Thyroid gland (tissue), 4 donors: Measurements from ENCODE around the gene CD82. TPM values are rescaled to one million over a fixed set of nuclear protein-coding genes. Genes with fewer than 3 reads are reported as not detected.

ENCODE experiments used
- DNase-seq, 2 donors: peaks; one replicate each; pipeline ENCODE4 v3.0.0-alpha.2; 2019
- H3K27ac ChIP-seq, 3 donors: fragments of 200-600 bp; sonication (generic); 1 replicate in 2 of 3; 2 replicates in 1 of 3; pipeline ENCODE4 v1.5.1; 2016 to 2019; ENCODE audit warnings: mild to moderate bottlenecking in 1 of 3, moderate library complexity in 1 of 3
- H3K27me3 ChIP-seq: fragments of 200-600 bp; sonication (generic); one replicate; pipeline ENCODE4 v1.5.1; 2019
- H3K36me3 ChIP-seq, 2 donors: fragments of 200-600 bp; sonication (generic); one replicate each; pipeline ENCODE4 v1.5.1; 2016 to 2019
- H3K4me1 ChIP-seq, 2 donors: fragments of 200-600 bp; sonication (generic); one replicate each; pipeline ENCODE4 v1.5.1; 2017 to 2019
- H3K4me3 ChIP-seq, 3 donors: fragments of 200-600 bp; sonication (generic); replicated peaks in 1 of 3; 1 replicate in 2 of 3; 2 replicates in 1 of 3; pipeline ENCODE4 v1.5.1; 2016; ENCODE audit warnings: mild to moderate bottlenecking in 1 of 3
- H3K9me3 ChIP-seq: fragments of 200-600 bp; sonication (generic); one replicate; pipeline ENCODE4 v1.5.1; 2017
- POLR2A ChIP-seq, 2 donors: fragments of 450-650 bp; IDR thresholded peaks; one replicate each; pipeline ENCODE4 v1.6.1; 2017; ENCODE audit warnings: antibody characterized with exemption in 2 of 2, mild to moderate bottlenecking in 2 of 2, moderate library complexity in 1 of 2
- WGBS, 2 donors: methylation state at CpG; one replicate each; pipeline ENCODE4 v1.1.5; 2017; 5-methylcytosine and 5-hydroxymethylcytosine counted together
- intact Hi-C: fragments of 100-400 bp; cut with DNase I; formaldehyde crosslinking; loops from one replicate; pipeline ENCODE4 v1.15.1; 2023
- total RNA-seq, 4 donors: library from RNA; depleted of rRNA; stranded (reverse); fragments of >200 nt; gene quantifications; one replicate each; pipeline ENCODE4 v1.2.3, GENCODE V29; 2016
- TF ChIP-seq, protein P1 (sequence below), 6 experiments: fragments of 200-600 bp in 3 of 6; fragments of 450-650 bp in 3 of 6; sonication (generic) in 3 of 6; IDR thresholded peaks; one replicate each; pipeline ENCODE4 v1.5.1; 2016 to 2019; ENCODE audit warnings: antibody characterized with exemption in 6 of 6, mild to moderate bottlenecking in 2 of 6, inconsistent platforms in 1 of 6, moderate library complexity in 1 of 6

The CD82 gene
- total RNA-seq, 4 donors from 2014 or later, result 11.8 to 24.0 (median 18.7) TPM

DNA sequence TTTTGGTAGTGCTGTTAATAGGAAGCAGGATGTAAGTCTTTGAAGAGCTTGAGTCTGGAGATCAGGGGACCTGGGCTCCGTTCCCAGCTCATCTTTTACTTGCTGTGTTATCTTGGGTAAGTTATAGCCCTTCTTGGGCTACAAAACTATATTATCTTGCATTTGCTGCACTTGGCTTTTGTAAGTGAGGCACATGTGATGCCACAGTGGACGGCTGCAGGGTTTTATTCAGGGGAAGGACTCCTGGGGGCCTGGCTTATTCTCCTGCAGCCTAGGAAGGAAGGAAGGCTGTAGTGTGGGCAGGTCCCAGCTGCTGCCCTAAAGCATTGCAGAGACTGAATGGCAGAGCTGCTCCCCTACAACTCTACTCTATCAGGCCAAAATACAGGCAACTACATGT, 6.4 kb downstream of the CD82 start:
- H3K9me3 ChIP-seq, result no peaks in the 10 kb centered on the region
- H3K27ac ChIP-seq, result no peak overlapping the region
- DNase-seq, result no peak
- TF ChIP-seq, protein P1, sequence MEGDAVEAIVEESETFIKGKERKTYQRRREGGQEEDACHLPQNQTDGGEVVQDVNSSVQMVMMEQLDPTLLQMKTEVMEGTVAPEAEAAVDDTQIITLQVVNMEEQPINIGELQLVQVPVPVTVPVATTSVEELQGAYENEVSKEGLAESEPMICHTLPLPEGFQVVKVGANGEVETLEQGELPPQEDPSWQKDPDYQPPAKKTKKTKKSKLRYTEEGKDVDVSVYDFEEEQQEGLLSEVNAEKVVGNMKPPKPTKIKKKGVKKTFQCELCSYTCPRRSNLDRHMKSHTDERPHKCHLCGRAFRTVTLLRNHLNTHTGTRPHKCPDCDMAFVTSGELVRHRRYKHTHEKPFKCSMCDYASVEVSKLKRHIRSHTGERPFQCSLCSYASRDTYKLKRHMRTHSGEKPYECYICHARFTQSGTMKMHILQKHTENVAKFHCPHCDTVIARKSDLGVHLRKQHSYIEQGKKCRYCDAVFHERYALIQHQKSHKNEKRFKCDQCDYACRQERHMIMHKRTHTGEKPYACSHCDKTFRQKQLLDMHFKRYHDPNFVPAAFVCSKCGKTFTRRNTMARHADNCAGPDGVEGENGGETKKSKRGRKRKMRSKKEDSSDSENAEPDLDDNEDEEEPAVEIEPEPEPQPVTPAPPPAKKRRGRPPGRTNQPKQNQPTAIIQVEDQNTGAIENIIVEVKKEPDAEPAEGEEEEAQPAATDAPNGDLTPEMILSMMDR (IDR thresholded peaks at IDR 0.05), result no peak
- TF ChIP-seq POLR2A (IDR thresholded peaks at IDR 0.05), result no peak
- H3K27me3 ChIP-seq, result no peaks in the 10 kb centered on the region
- 60 to 87% methylated on average over 2 of the region's 2 CpGs for WGBS, 2 donors
- no peaks in the 10 kb centered on the region for H3K36me3 ChIP-seq
- intact Hi-C loops, result no loop called here
- H3K4me1 ChIP-seq, result peaks cover 0 to 14% of the 10 kb centered on the region in 2 donors
- H3K4me3 ChIP-seq, result no peak overlapping the region

DNA sequence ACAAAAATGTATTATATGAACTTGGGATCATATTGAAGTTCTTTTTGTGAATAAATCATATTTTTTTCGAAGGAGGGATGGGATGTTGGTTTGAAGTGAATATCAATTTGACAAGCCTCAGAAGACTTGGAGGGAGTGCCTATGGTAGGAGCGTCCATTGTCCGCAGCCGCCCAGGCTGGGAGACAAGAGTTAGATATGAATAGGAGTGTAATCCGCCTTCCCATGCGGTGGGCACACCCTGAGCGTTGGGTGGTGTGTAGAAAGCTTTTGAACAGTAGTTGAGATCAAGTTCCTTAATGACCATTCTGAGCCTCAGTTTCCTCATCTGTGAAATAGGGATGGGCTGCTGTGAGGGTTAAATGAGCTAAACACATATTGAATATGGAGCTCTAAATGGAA, 7.0 kb downstream of the CD82 start:
- Histone ChIP-seq H3K4me3 (no peak overlapping the region), H3K9me3 (no peaks in the 10 kb centered on the region), H3K27me3 (no peaks in the 10 kb centered on the region), H3K4me1 (peaks cover 0 to 14% of the 10 kb centered on the region in 2 donors), H3K36me3 (no peaks in the 10 kb centered on the region), H3K27ac (no peak overlapping the region)
- DNase-seq, result no peak
- intact Hi-C loops, result no loop called here
- TF ChIP-seq, protein P1 (IDR thresholded peaks at IDR 0.05), result no peak
- no peak for TF ChIP-seq POLR2A (IDR thresholded peaks at IDR 0.05)
- 95 to 97% methylated on average over 7 of the region's 7 CpGs for WGBS, 2 donors

DNA sequence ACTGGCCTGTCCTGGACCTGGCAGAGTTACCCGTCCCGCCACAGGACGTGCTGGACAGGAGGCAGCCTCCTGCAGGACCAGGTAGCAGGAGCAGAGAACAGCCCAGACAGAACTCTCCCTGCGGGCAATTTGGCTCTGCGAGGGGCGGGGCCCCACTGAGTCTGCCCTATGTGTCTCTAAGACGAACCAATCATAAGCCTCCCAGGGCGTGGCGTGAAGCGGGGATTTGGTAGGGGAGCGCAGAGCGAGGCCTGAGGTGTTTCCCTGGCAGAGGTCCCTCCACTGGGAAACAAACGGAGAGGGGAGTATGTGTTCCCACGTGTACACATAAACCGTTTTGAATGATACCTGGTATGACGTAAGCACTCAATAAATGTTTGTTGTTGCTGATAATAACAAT, 7.4 kb downstream of the CD82 start:
- Histone ChIP-seq H3K27ac (no peak overlapping the region), H3K9me3 (no peaks in the 10 kb centered on the region), H3K27me3 (no peaks in the 10 kb centered on the region), H3K36me3 (no peaks in the 10 kb centered on the region), H3K4me3 (no peak overlapping the region), H3K4me1 (peaks cover 0 to 14% of the 10 kb centered on the region in 2 donors)
- TF ChIP-seq, protein P1 (IDR thresholded peaks at IDR 0.05), result no peak
- TF ChIP-seq POLR2A (IDR thresholded peaks at IDR 0.05), result no peak
- intact Hi-C loops, result no loop called here
- 93 to 94% methylated on average over 16 of the region's 16 CpGs for WGBS, 2 donors
- no peak for DNase-seq

DNA sequence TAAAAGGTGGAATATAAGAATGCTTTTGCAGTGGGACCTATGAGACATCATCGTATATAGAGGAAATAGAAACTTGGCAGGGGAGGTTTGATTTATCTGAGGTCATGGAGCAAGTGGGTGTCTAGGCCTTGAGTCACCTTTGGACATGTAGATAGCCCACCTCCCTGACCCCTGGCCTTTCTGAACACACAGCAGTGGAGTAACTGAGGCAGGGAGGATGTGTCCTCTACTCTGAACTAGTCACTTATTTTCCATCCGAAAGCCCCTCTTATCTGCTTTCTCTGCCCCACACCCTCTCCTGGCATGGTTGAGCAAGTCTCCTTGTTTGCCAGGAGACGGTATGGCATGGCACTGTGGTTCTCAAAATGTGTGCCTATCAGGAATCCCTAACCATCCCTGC, 7.9 kb downstream of the CD82 start:
- H3K4me1 ChIP-seq, result peaks cover 0 to 13% of the 10 kb centered on the region in 2 donors
- no peak for DNase-seq
- H3K9me3 ChIP-seq, result no peaks in the 10 kb centered on the region
- H3K4me3 ChIP-seq, result no peak overlapping the region
- TF ChIP-seq POLR2A (IDR thresholded peaks at IDR 0.05), result no peak
- TF ChIP-seq, protein P1 (IDR thresholded peaks at IDR 0.05), result no peak
- H3K27ac ChIP-seq, result no peak overlapping the region
- no peaks in the 10 kb centered on the region for H3K36me3 ChIP-seq
- H3K27me3 ChIP-seq, result no peaks in the 10 kb centered on the region
- 88 to 94% methylated on average over 3 of the region's 3 CpGs for WGBS, 2 donors
- intact Hi-C loops, result no loop called here

DNA sequence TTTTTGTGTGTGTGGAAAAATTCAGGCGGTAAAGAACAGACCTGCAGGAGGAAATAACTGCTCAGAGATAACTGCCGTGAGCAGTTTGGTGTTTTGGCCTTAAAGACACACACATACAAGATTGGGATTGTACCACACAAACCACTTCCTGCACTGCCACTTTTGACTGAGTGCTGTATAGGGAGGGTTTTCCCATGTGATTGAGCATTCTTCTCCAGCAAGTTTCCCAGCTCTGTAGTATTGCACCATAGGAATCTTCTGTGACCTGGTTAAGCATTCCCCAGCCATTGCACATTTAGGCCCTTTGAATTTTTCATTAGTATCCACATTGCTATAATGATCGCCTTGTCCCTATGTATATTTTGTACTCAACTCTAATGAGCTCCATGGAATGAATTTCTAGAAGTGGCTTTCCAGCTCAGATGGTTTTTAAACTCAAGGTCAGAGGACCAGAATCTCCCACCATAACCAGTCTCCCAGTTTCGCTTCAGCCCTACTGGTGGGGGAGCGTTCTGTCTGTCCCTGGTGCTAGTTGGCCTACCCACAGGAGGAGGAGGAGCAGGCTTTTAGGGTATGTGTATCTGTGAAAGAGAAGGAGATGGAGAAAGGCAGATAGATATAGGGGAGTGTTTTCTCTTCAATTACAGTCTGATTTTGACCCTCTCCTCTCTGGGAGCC, 9.3 kb downstream of the CD82 start:
- Histone ChIP-seq H3K4me1 (no peaks in the 10 kb centered on the region), H3K9me3 (no peaks in the 10 kb centered on the region), H3K4me3 (no peak overlapping the region), H3K27me3 (no peaks in the 10 kb centered on the region), H3K27ac (no peak overlapping the region), H3K36me3 (no peaks in the 10 kb centered on the region)
- intact Hi-C loops, result no loop called here
- WGBS, 2 donors, result 84 to 92% methylated on average over 5 of the region's 5 CpGs
- TF ChIP-seq, protein P1 (IDR thresholded peaks at IDR 0.05), result no peak
- TF ChIP-seq POLR2A (IDR thresholded peaks at IDR 0.05), result no peak
- DNase-seq, result no peak
